ENCODE results near the gene FNTB.

FNTB gene

DNA sequence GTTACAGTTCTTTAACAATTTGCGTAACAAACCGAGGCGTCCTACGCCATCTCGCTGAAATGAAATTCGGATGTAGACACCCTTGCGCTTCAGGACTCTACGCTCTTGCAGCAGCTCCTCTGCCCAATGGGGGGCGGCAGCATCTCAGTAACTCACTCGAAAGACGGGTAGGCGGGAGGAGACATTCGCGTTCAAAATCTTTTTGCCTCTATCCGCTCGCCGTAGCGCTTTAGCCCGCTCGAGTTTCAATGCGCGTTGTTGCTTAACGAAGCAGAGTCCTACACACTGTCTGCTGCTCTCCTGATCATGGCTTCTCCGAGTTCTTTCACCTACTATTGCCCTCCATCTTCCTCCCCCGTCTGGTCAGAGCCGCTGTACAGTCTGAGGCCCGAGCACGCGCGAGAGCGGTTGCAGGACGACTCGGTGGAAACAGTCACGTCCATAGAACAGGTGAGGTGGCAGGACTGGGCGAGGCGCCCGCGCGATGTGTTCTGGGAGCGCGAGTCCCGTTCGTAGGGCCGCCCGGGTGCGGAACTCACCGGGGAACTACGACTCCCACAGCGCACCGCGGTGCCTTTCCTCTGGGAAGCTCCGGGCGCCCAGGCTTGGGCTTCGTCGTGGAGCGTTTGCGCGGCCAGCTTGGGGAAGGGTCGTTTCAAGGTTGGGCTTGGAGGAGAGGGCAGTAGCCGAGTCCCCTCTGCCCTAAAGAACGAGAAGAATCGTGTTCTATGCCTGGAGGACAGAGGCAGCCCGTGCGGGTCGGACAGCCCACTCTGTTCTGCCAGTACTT lies at the start of gene FNTB:
Gene FNTB, plus strand, starts transcription at position 248 of the 790 bp plus-strand sequence. Its CDS starts 59 bp downstream, at position 307.
- DNase-seq (ENCODE audit: low read depth in 2 of 2): peak; percentile 84 to 88

GRCh38 chr14:64937171-64937820 lies 49.4 kb upstream of the FNTB start:
- no peak for DNase-seq (ENCODE audit: low read depth in 2 of 2)

- no peak for DNase-seq (ENCODE audit: low read depth in 2 of 2)
These were observed 48.9 kb upstream of the FNTB start for GRCh38 chr14:64937821-64938193.

DNA sequence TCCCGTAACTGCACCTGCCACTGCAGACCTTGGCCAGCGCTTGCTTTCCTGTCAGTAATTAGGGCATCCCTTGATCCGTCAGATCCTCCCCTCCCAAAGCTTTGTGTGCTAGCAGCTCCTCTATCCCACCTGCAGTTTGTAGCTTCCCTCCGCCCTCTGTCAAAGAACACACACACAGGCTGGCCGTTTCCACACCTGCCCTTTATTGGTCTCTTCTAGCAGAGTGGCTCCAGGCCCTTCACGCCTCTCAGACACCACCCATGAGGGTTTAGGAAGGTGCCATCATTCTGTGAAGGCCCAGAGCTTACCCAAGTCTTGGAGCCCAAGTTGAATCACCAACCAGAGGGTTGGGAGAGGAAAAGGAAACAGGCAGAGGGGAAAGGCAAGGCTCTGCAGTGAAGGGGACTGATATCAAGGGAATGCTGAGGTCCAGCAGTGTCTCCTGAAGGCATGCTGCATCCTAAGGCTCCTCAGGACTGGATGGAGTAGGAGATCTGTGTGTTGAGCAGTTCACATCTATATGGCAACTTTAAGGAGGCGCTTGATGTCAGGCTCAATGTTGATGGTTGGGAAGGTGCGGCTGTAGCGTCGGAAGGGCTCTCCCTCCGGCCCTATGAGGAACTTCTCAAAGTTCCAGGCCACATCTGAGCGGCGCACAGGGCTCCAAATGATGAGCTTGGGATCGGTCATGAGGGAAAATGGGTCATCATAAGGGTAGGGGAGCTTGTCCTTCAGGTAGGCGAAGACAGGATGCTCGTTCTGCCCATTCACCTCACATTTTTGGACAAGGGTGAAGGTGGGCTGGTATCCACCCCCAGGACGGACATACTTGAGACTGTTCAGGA lies 47.5 kb upstream of the FNTB start:
- no peak for DNase-seq (ENCODE audit: low read depth in 2 of 2)

- DNase-seq (ENCODE audit: low read depth in 2 of 2): no peak
These were observed 46.9 kb upstream of the FNTB start for GRCh38 chr14:64939817-64940190.

- no peak for DNase-seq (ENCODE audit: low read depth in 2 of 2)
These were observed 46.3 kb upstream of the FNTB start for GRCh38 chr14:64940336-64940910.

GRCh38 chr14:64942531-64943111 lies 44.1 kb upstream of the FNTB start, which contains the start of gene GPX2:
Gene GPX2, minus strand, starts transcription at chr14:64942745. Its CDS starts 19 bp downstream, at chr14:64942726.
- DNase-seq (ENCODE audit: low read depth in 2 of 2): no peak

DNA sequence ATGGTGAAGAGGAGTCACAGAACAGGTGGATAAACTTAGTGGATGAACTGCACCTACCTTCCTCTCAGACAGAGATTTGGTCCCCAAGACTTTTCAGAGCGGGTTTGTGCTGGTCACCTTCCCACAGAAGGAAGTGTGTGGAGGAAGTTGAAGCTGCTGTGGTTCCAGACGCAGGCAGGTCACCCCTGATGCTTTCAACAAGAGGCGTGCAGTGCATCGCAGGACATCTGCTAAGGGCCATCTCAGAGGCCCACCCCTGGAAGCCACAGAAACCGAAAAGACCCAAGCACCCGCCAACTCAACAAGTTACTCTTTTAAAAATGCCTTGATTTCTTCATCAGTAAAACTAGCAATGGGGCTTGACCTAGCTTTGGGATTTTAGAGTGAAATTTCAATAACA lies 43.1 kb upstream of the FNTB start:
- no peak for DNase-seq (ENCODE audit: low read depth in 2 of 2)

GRCh38 chr14:64944041-64944440 lies 42.7 kb upstream of the FNTB start:
- DNase-seq (ENCODE audit: low read depth in 2 of 2): no peak

DNA sequence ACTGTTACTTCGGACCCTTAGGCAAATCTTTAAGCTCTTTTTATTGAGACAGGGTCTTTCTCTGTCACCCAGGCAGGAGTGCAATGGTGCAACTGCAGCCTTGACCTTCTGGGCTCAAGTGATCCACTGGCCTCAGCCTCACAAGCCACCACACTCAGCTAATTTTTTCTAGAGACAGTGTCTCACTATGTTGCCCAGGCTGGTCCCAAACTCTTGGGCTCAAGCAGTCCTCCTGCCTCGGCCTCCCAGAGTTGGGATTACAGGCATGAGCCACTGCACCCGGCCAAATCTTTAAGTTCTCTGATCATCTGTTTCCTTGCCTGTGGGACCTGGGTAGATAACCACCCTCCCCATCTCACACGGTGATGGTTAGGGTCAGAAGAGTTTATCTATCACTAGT lies 41.8 kb upstream of the FNTB start:
- DNase-seq (ENCODE audit: low read depth in 2 of 2): no peak

- no peak for DNase-seq (ENCODE audit: low read depth in 2 of 2)
These were observed 41.1 kb upstream of the FNTB start for GRCh38 chr14:64945431-64946178.

DNA sequence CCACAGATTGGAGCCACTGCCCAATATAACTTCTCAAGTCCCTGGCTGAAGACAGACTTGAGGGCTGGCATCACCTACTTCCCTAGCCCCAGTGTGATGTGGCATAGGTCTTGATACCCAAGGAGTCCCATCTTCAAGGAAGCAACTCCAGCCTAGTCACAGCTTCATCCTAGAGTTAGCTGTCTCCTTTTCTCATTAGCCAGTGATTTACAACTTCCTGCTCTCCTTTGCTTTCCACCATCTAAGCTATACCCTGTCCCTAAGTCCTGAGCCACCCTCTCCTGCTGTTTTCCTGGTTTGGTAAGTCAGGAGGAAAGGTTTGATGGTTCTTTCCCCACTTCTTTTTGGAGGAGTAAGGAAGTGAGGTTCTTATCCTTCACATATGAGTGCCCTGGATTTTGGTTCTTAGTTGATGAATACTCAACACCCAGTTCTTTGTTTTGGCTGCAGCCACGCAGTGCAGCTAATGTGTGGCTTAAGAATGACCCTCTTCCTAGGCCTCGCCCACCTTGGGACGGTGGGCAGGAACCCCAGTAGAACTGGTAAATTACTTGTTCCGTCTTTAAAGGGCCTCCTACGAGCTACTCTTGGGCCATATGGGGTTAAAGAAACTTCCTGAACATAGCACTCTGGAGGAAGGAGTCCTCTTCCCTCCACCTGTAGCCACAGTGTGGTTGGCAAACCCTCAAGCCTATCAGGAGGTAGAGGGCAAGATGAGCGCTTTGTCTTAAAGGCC lies 40.2 kb upstream of the FNTB start:
- DNase-seq (ENCODE audit: low read depth in 2 of 2): no peak

DNA sequence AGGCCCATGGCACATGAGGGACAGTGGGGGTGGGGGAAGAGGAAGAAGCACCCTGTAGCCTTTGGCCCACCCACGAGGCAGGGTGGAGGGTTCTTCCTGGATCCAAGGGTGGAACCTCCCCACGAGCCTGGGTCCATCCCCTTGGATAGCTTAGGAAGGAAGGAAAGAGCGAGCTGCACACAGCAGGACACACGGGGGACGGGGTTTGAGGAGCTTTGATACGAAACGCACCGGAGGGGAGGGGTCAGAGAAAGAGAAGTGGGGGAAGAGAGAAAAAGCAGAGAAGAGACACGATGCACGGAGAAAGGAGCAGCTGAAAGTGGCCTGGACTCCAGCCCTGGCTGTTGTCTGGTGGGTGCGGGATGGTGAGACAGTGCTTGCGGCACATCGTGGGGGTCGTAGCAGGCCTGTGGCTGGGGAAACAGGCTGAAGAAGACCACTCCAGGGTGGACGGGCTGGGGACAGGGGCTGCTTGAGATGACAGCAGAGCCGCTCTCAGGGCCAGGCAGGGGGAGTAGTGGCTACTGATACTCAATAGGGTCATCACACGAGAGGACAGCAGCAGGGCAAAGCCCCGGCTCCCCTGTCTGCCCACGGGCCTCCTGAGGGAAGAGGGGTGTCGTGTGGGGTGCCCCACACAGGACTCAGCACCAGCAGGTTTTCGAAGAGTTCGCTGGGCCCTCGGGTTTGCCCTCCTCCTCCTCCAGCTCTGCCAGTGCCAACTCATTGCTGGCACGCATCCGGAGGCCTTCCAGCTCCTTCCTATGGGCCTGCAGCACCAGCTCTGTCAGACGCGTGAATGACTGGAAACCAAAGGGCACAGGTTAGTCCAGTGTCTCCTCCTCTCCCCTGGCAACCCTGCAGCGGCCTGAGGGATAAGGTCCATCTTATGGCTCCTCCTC lies 38.7 kb upstream of the FNTB start:
- no peak for DNase-seq (ENCODE audit: low read depth in 2 of 2)

DNA sequence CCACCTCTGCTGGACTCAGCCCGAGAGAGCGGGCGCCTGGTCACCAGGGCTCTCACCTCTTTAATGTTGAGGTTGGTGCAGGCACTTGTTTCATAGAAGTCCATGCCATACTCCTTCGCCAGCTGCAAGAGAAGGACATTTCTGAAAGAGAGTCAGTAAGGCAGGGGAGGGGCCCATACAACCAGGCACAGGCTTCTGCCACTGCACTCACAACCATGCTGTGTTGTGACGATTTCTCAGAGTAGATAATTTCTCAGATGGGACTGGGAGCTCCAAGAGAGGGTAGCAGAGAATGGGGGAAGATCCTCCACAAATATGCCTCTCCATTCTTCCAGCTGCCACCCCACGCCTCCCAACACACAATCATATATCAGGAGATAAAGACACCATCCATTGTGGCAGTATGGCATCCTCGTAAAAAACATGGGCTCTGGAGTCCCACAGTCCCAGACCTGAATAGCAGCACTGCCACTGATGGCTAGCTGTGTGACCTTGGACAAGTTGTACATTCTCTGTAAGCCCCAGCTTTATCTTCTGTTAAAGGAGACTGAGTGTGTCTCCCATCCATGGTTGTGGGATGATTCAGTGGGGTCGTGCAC lies 38.0 kb upstream of the FNTB start:
- no peak for DNase-seq (ENCODE audit: low read depth in 2 of 2)

- DNase-seq (ENCODE audit: low read depth in 2 of 2): no peak
These were observed 35.8 kb upstream of the FNTB start for GRCh38 chr14:64950889-64951288.

DNA sequence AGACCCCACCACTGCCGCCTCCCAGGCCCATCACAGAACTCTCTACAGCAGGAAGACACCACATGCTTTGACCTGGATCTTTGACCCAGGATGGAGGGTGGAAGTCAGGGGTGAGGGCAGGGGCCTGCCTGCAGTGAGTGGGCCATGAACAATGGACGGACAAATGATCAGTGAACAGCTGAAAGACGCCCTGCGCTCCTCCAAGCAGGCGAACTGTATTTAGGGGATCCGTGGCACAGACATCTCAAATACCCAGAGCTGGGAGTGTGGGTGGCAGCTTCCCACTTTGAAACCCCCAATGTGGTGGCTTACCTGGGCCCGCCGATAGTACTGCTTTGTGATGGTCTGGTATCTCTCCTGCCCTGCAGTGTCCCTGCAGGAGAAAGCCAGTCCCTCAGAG lies 35.4 kb upstream of the FNTB start:
- DNase-seq (ENCODE audit: low read depth in 2 of 2): no peak

DNA sequence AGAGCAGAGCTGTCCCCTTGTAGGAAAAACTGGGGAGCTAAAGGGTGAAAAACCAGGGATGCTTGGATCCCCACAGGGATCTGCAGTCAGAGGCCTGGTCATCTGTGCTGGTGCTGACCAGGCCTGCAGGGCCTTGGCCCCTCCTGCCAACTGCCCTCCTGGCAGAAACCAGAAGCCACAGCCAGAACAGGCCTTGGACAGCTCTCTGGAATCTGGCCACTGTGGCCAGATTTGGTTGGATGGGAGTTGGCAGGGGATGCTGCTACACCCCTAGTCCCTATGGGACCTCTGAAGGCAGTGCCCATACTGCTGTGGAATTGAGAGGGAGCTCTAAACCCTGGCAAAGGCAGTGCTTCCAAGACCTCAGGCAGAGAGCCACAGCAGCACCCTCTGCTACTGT lies 35.0 kb upstream of the FNTB start:
- no peak for DNase-seq (ENCODE audit: low read depth in 2 of 2)

DNA sequence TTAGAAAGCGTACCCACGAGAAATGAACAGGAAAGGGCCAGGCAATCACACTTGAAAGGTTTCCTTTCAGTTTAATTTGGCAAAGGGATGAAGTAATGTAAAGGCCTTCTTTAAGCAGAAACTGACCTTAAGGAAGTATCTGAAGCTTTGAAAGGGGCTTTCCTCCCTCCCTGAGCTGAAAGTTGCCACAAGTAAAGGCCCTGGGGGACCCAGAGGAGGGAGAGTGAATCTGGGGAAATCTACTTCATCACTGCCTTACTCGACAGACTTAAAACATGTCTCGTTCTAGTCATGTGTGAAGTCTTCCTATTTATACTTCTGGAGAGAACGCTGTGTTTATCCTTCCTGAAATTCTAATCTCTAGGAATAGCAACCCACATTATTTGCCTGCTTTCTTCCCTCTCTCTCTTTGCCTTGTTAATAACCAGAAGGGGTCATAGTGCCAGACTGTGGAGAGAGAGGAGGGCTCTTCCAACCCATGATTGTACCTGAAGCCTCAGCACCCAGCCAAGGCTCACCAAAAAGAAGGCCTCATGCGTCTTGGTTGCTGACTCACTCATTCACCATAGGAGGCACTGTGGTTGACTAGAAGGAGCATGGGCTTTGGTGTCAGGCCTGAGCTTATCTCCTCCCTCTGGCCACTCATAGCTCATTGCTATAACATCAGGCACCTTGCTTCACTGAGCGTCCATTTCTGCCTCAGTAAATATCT lies 33.9 kb upstream of the FNTB start:
- DNase-seq (ENCODE audit: low read depth in 2 of 2): no peak

Measured in activated CD8-positive, alpha-beta memory T cell treated with anti-CD3 and anti-CD28 coated beads for 4 hours (primary cell).